ENCODE results near the gene ZNF165.
A peak's percentile ranks its signal among the peaks of the same experiment; 100 is the strongest.
"Not testable (repeated sequence)": the region's sequence is repeated elsewhere in the genome, so short reads cannot be mapped to it uniquely, and the experiment has no call there.

ZNF165 gene

DNA sequence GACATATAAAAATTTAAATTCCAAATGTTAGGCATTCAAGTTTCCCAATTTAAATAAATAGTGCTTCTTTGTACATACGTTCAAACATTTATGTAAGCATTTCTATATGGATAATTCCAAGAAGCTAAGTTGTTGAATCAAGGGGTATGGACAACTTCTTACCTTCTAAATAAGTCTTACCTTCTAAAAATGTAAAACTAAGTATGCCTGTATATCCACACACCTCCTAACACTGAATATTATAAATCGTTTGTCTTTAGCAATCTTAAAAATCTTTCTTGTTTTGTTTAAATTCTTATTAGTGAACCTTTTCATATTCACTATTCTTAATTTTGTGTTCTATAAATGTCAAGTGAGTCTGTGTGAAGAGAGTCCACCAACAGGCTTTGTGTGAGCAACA is 41.5 kb downstream of the ZNF165 start:
- Histone ChIP-seq H3K36me3 (ENCODE audit: control insufficient read depth, insufficient read depth, low read length) (peaks cover 14% of the 10 kb centered on the region), H3K4me3 (ENCODE audit: low read depth, low read length) (no peak overlapping the region), H3K9me3 (ENCODE audit: control insufficient read depth, insufficient read depth, low read depth, low read length) (no peaks in the 10 kb centered on the region)

DNA sequence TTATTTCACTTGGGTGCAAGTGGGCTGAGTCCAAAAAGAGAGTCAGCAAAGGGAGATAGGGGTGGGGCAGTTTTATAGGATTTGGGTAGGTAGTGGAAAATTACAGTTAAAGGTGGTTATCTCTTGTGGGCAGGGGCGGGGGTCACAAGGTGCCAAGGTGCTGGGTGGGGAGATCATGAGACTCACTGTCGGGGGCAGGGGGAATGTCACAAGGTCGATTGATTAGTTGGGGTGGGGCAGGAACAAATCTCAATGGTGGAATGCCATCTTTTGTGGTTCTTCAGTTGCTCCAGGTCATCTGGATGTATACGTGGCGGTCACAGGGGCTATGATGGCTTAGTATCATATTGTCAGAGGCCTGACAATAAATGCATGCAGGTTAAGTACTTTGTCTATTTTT is 41.9 kb downstream of the ZNF165 start:
- H3K27me3 ChIP-seq (ENCODE audit: control insufficient read depth, insufficient read depth, low read length); H3K4me1 ChIP-seq (ENCODE audit: control insufficient read depth, insufficient read depth, low read length); H3K4me3 ChIP-seq (ENCODE audit: low read depth, low read length); H3K9ac ChIP-seq (ENCODE audit: low read length); H3K9me3 ChIP-seq (ENCODE audit: control insufficient read depth, insufficient read depth, low read depth, low read length); H3K27ac ChIP-seq (ENCODE audit: low read depth, low read length): not testable (repeated sequence)
- peaks cover 18% of the 10 kb centered on the region for H3K36me3 ChIP-seq (ENCODE audit: control insufficient read depth, insufficient read depth, low read length)

More for the DNA sequence above, 41.5 kb downstream of the ZNF165 start:
- Histone ChIP-seq H3K27me3 (ENCODE audit: control insufficient read depth, insufficient read depth, low read length) (no peaks in the 10 kb centered on the region), H3K4me1 (ENCODE audit: control insufficient read depth, insufficient read depth, low read length) (no peaks in the 10 kb centered on the region; the same call in 1 of the 2 replicates), H3K27ac (ENCODE audit: low read depth, low read length) (no peak overlapping the region), H3K9ac (ENCODE audit: low read length) (no peak overlapping the region)

DNA sequence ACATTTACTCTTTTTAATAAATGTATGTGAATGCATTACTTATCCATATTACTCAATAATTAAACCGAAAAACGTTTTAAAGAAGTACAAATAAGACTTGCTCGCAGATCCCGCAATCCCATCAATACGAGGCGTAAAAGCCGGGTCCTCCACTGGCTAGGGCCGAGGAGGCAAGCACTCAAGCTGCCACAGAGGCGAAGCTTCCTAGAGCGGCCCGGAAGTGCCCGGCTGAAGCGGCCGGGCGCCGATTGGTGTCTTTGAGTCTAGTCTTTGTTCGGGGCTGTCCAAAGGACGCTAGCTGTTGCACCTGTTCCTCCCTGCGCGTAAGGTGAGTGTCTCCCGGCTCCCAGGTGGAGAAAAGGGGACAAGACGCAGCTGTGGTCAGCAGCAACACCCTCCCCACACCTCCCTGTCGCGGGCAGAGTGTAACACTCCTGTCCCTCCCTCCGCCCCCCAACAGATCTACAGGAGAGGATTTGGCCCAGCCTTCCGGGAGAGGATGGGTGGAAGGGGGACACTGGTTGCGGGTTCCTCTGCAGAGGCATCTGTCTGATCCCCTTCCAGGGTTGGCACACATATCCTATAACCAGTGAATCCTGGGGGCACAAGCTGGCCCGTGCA is 44.1 kb downstream of the ZNF165 start, which contains the start of gene ZSCAN16:
Gene ZSCAN16 (plus strand): TSS at position 260 of the 621 bp plus-strand sequence. CDS start 835 bp downstream, outside the sequence.
- peaks cover 39% of the 10 kb centered on the region for H3K36me3 ChIP-seq (ENCODE audit: control insufficient read depth, insufficient read depth, low read length)
- H3K4me1 ChIP-seq (ENCODE audit: control insufficient read depth, insufficient read depth, low read length) = no peaks in the 10 kb centered on the region; the same call in 1 of the 2 replicates
- H3K27ac ChIP-seq (ENCODE audit: low read depth, low read length) = no peak within 1 kb of the TSS
- peak within 1 kb of the TSS; percentile 52 for H3K9ac ChIP-seq (ENCODE audit: low read length)
- no peaks in the 10 kb centered on the region for H3K27me3 ChIP-seq (ENCODE audit: control insufficient read depth, insufficient read depth, low read length)
- H3K4me3 ChIP-seq (ENCODE audit: low read depth, low read length) = peak within 1 kb of the TSS; percentile 77
- H3K9me3 ChIP-seq (ENCODE audit: control insufficient read depth, insufficient read depth, low read depth, low read length) = no peaks in the 10 kb centered on the region

DNA sequence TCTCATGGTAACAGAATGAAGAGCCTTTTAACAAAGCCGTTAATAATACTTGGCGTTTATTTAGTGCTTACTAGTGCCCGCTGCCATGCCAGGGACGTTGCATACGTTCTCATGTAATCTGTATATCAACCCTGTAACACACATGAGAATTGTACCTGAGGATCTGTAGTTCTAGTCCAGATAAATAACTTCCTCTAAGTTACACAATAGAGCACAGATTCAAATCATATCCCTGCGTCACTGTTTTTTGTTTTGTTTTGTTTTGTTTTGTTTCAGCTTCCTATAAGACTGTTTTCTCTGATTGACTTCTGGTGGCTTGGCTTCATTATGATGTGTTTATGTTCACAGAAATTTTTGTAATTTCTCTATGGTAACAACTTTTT is 44.6 kb downstream of the ZNF165 start:
- Histone ChIP-seq H3K9me3 (ENCODE audit: control insufficient read depth, insufficient read depth, low read depth, low read length) (no peaks in the 10 kb centered on the region), H3K36me3 (ENCODE audit: control insufficient read depth, insufficient read depth, low read length) (peaks cover 44% of the 10 kb centered on the region), H3K27me3 (ENCODE audit: control insufficient read depth, insufficient read depth, low read length) (no peaks in the 10 kb centered on the region), H3K27ac (ENCODE audit: low read depth, low read length) (no peak overlapping the region), H3K9ac (ENCODE audit: low read length) (peak overlapping the region; percentile 52), H3K4me1 (ENCODE audit: control insufficient read depth, insufficient read depth, low read length) (no peaks in the 10 kb centered on the region; the same call in 1 of the 2 replicates), H3K4me3 (ENCODE audit: low read depth, low read length) (peak overlapping the region; percentile 77)

DNA sequence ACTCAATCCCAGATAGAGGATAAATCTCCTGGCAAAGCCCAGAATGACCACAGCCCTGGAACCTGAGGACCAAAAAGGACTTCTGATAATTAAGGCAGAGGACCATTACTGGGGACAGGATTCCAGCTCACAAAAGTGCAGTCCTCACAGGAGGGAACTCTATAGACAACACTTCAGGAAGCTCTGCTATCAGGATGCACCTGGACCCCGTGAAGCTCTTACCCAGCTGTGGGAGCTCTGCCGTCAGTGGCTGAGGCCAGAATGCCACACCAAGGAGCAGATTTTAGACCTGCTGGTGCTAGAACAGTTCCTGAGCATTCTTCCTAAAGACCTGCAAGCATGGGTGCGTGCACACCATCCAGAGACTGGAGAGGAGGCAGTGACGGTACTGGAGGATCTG is 45.0 kb downstream of the ZNF165 start:
- no peak overlapping the region for H3K27ac ChIP-seq (ENCODE audit: low read depth, low read length)
- no peak overlapping the region for H3K9ac ChIP-seq (ENCODE audit: low read length)
- H3K36me3 ChIP-seq (ENCODE audit: control insufficient read depth, insufficient read depth, low read length) = peaks cover 44% of the 10 kb centered on the region
- no peaks in the 10 kb centered on the region for H3K27me3 ChIP-seq (ENCODE audit: control insufficient read depth, insufficient read depth, low read length)
- H3K9me3 ChIP-seq (ENCODE audit: control insufficient read depth, insufficient read depth, low read depth, low read length) = no peaks in the 10 kb centered on the region
- peak overlapping the region; percentile 77; the same call in 1 of the 2 replicates for H3K4me3 ChIP-seq (ENCODE audit: low read depth, low read length)
- no peaks in the 10 kb centered on the region; the same call in 1 of the 2 replicates for H3K4me1 ChIP-seq (ENCODE audit: control insufficient read depth, insufficient read depth, low read length)

- Histone ChIP-seq H3K9me3 (ENCODE audit: control insufficient read depth, insufficient read depth, low read depth, low read length) (no peaks in the 10 kb centered on the region), H3K4me1 (ENCODE audit: control insufficient read depth, insufficient read depth, low read length) (peaks cover 10% of the 10 kb centered on the region; the same call in 1 of the 2 replicates), H3K27me3 (ENCODE audit: control insufficient read depth, insufficient read depth, low read length) (no peaks in the 10 kb centered on the region), H3K27ac (ENCODE audit: low read depth, low read length) (no peak overlapping the region), H3K9ac (ENCODE audit: low read length) (no peak overlapping the region), H3K4me3 (ENCODE audit: low read depth, low read length) (no peak overlapping the region), H3K36me3 (ENCODE audit: control insufficient read depth, insufficient read depth, low read length) (peaks cover 21% of the 10 kb centered on the region)
These were observed 53.6 kb downstream of the ZNF165 start for GRCh38 chr6:28134015-28134414.

DNA sequence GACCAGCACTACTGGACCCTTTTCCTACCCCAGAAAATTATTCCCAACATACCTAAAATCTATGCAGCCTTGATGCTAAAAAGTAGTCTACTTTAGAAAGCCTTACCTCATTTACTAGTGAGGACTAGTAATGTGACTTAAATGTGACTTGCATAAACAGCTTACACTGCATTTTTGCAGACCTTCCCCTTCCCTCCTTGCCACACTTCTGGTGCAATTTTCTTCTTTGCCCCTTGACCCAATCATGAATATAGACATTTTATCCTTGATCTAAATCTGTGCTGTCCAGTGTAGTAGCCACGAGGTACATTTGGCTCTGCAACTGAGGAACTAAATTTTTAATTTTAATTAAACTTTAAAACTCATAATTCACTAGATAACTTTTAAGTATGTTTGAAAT is 54.3 kb downstream of the ZNF165 start:
- Histone ChIP-seq H3K27me3 (ENCODE audit: control insufficient read depth, insufficient read depth, low read length) (no peaks in the 10 kb centered on the region), H3K4me1 (ENCODE audit: control insufficient read depth, insufficient read depth, low read length) (peaks cover 10% of the 10 kb centered on the region; the same call in 1 of the 2 replicates), H3K27ac (ENCODE audit: low read depth, low read length) (no peak overlapping the region), H3K4me3 (ENCODE audit: low read depth, low read length) (no peak overlapping the region), H3K9me3 (ENCODE audit: control insufficient read depth, insufficient read depth, low read depth, low read length) (no peaks in the 10 kb centered on the region), H3K36me3 (ENCODE audit: control insufficient read depth, insufficient read depth, low read length) (peaks cover 14% of the 10 kb centered on the region), H3K9ac (ENCODE audit: low read length) (no peak overlapping the region)

DNA sequence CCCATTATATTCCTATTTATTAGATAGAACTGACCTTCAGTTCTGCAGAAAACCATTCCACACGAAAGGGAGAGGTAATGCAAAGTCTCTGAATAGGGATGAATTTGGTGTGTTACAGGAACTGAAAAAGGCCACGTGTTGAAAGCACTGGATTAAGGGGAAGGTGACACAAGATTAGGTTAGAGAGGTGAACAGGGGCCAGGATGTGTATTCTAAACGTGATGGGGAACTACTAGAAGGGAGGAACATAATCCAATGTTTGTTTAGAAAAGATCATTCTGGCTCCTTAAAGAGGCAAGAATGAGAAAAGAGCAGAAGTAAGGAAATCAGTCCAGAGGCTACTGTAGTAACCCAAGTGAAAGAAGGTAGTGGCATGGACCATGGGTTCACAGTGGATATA is 55.0 kb downstream of the ZNF165 start:
- peak overlapping the region; percentile 77 for H3K4me3 ChIP-seq (ENCODE audit: low read depth, low read length)
- no peaks in the 10 kb centered on the region for H3K9me3 ChIP-seq (ENCODE audit: control insufficient read depth, insufficient read depth, low read depth, low read length)
- peaks cover 10% of the 10 kb centered on the region; the same call in 1 of the 2 replicates for H3K4me1 ChIP-seq (ENCODE audit: control insufficient read depth, insufficient read depth, low read length)
- H3K27ac ChIP-seq (ENCODE audit: low read depth, low read length) = no peak overlapping the region
- 0 out of 2 replicates have a peak, but pooled peaks cover 8% of the 10 kb centered on the region for H3K36me3 ChIP-seq (ENCODE audit: control insufficient read depth, insufficient read depth, low read length)
- peak overlapping the region; percentile 45 for H3K9ac ChIP-seq (ENCODE audit: low read length)
- H3K27me3 ChIP-seq (ENCODE audit: control insufficient read depth, insufficient read depth, low read length) = peaks cover under 1% of the 10 kb centered on the region; the same call in 1 of the 2 replicates

GRCh38 chr6:28136585-28137504 is 56.5 kb downstream of the ZNF165 start:
- H3K4me1 ChIP-seq (ENCODE audit: control insufficient read depth, insufficient read depth, low read length) = peaks cover 10% of the 10 kb centered on the region; the same call in 1 of the 2 replicates
- peak overlapping the region; percentile 88 for H3K9ac ChIP-seq (ENCODE audit: low read length)
- 0 out of 2 replicates have a peak, but pooled peaks cover 3% of the 10 kb centered on the region for H3K36me3 ChIP-seq (ENCODE audit: control insufficient read depth, insufficient read depth, low read length)
- no peaks in the 10 kb centered on the region for H3K9me3 ChIP-seq (ENCODE audit: control insufficient read depth, insufficient read depth, low read depth, low read length)
- peak overlapping the region; percentile 77 for H3K4me3 ChIP-seq (ENCODE audit: low read depth, low read length)
- H3K27ac ChIP-seq (ENCODE audit: low read depth, low read length) = peak overlapping the region; percentile 58; the same call in 1 of the 2 replicates
- peaks cover 3% of the 10 kb centered on the region; the same call in 1 of the 2 replicates for H3K27me3 ChIP-seq (ENCODE audit: control insufficient read depth, insufficient read depth, low read length)

DNA sequence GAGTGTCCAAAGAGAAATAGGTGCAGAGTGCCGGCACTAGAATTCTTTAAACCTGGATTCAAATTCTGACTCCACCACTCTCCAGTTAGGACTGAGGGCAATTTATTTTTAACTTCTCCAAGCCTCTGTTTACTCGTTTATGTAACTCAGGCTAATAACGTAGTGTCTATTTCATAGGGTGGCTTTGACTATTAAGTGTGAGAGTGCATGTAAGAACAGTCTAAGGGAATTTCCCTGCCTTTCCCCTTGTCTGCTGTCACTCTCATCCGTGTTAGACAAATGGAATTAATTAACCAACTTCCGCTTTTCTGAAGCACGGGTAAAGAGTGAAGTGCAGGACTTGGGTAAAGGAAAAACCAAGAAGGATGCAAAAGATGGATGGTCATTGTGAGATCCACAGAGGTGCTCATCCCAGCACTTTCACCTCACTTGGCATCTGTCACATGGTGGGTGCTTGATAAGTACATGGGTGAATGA is 57.2 kb downstream of the ZNF165 start:
- peaks cover 10% of the 10 kb centered on the region; the same call in 1 of the 2 replicates for H3K4me1 ChIP-seq (ENCODE audit: control insufficient read depth, insufficient read depth, low read length)
- H3K9ac ChIP-seq (ENCODE audit: low read length) = peak overlapping the region; percentile 88
- H3K4me3 ChIP-seq (ENCODE audit: low read depth, low read length) = peak overlapping the region; percentile 77
- peaks cover 3% of the 10 kb centered on the region; the same call in 1 of the 2 replicates for H3K27me3 ChIP-seq (ENCODE audit: control insufficient read depth, insufficient read depth, low read length)
- H3K27ac ChIP-seq (ENCODE audit: low read depth, low read length) = peak overlapping the region; percentile 58; the same call in 1 of the 2 replicates
- no peaks in the 10 kb centered on the region for H3K9me3 ChIP-seq (ENCODE audit: control insufficient read depth, insufficient read depth, low read depth, low read length)
- H3K36me3 ChIP-seq (ENCODE audit: control insufficient read depth, insufficient read depth, low read length) = 0 out of 2 replicates have a peak, but pooled peaks cover 3% of the 10 kb centered on the region

Data from HUES6 (cell line).